GM23338 (cell line): ENCODE data around the gene KCNIP1. TPM values are rescaled to one million over a fixed set of nuclear protein-coding genes. Genes with fewer than 3 reads are reported as not detected.

Source experiments
- ATAC-seq: fragments of 200-7000 bp; cut with Tn5 transposase; 3 replicates; pipeline ENCODE4 v1.9.1; 2020
- DNase-seq: peaks from one replicate; pipeline ENCODE4 v3.0.0-alpha.2; 2015; ENCODE audit warnings: low spot score
- H2AFZ ChIP-seq: fragments of 200-600 bp; sonication (generic); 2 replicates; pipeline ENCODE4 v1.8.0; 2016; ENCODE audit warnings: antibody characterized with exemption, mild to moderate bottlenecking, moderate library complexity
- H3F3A ChIP-seq: fragments of 200-600 bp; sonication (generic); replicated peaks from 2 replicates; pipeline ENCODE4 v1.8.0; 2017; ENCODE audit warnings: antibody characterized with exemption, mixed run types, low read depth
- H3K27ac ChIP-seq: fragments of 200-600 bp; sonication (generic); 2 replicates; pipeline ENCODE4 v1.6.1; 2016; ENCODE audit warnings: low read depth
- H3K27me3 ChIP-seq: fragments of 200-600 bp; sonication (generic); 2 replicates; pipeline ENCODE4 v1.8.0; 2016; ENCODE audit warnings: mild to moderate bottlenecking, mixed run types, moderate library complexity; ENCODE audit not compliant: insufficient read depth
- H3K36me3 ChIP-seq: fragments of 200-600 bp; sonication (generic); 2 replicates; pipeline ENCODE4 v1.8.0; 2016; ENCODE audit warnings: mild to moderate bottlenecking; ENCODE audit not compliant: insufficient read depth
- H3K4me1 ChIP-seq: fragments of 200-600 bp; sonication (generic); 2 replicates; pipeline ENCODE4 v1.8.0; 2016; ENCODE audit warnings: mild to moderate bottlenecking, moderate library complexity; ENCODE audit not compliant: insufficient read depth
- H3K4me2 ChIP-seq: fragments of 200-600 bp; sonication (generic); 2 replicates; pipeline ENCODE4 v1.7.1; 2017; ENCODE audit warnings: mixed run types
- H3K4me3 ChIP-seq: fragments of 200-600 bp; sonication (generic); 2 replicates; pipeline ENCODE4 v1.6.1; 2016; ENCODE audit warnings: mixed run types
- H3K79me2 ChIP-seq: fragments of 200-600 bp; sonication (generic); replicated peaks from 2 replicates; pipeline ENCODE4 v1.8.0; 2017; ENCODE audit warnings: mild to moderate bottlenecking; ENCODE audit not compliant: insufficient read depth
- H3K9me2 ChIP-seq: fragments of 200-600 bp; sonication (generic); 2 replicates; pipeline ENCODE4 v1.8.0; 2017; ENCODE audit not compliant: insufficient read depth
- H4K20me1 ChIP-seq: fragments of 200-600 bp; sonication (generic); replicated peaks from 2 replicates; pipeline ENCODE4 v1.8.0; 2017; ENCODE audit warnings: mild to moderate bottlenecking; ENCODE audit not compliant: insufficient read depth
- H3K27ac Mint-ChIP-seq: 2 replicates; pipeline ENCODE4 v1.8.0; 2020; ENCODE audit warnings: inconsistent platforms, mild to moderate bottlenecking, moderate library complexity, mixed read lengths
- H3K27me3 Mint-ChIP-seq: 3 replicates; pipeline ENCODE4 v1.8.0; 2022; ENCODE audit warnings: low read depth, mild to moderate bottlenecking, moderate library complexity, mixed read lengths, inconsistent platforms; ENCODE audit not compliant: insufficient read depth, poor library complexity
- H3K36me3 Mint-ChIP-seq: 3 replicates; pipeline ENCODE4 v1.8.0; 2021; ENCODE audit warnings: low read depth, mild to moderate bottlenecking, inconsistent platforms, moderate library complexity, mixed read lengths
- H3K4me1 Mint-ChIP-seq: 3 replicates; pipeline ENCODE4 v1.8.0; 2020; ENCODE audit warnings: mild to moderate bottlenecking, inconsistent platforms, mixed read lengths
- H3K4me3 Mint-ChIP-seq: 3 replicates; pipeline ENCODE4 v1.8.0; 2021; ENCODE audit warnings: moderate library complexity, mild to moderate bottlenecking, inconsistent platforms, mixed read lengths
- H3K9me3 Mint-ChIP-seq: 3 replicates; pipeline ENCODE4 v1.8.0; 2020; ENCODE audit warnings: moderate library complexity, mild to moderate bottlenecking, inconsistent platforms, mixed read lengths
- CREB1 ChIP-seq: fragments of 250-450 bp; sonication (Bioruptor Pico); IDR thresholded peaks from 2 replicates; pipeline ENCODE4 v1.5.0; 2020; ENCODE audit warnings: low read depth, mild to moderate bottlenecking, moderate library complexity
- ETS1 ChIP-seq: IDR thresholded peaks from 2 replicates; pipeline ENCODE4 v1.6.1; 2016; ENCODE audit warnings: antibody characterized with exemption
- EZH2 ChIP-seq: fragments of 200-600 bp; sonication (generic); IDR thresholded peaks from one replicate; pipeline ENCODE4 v1.8.0; 2017; ENCODE audit warnings: antibody characterized with exemption, mild to moderate bottlenecking, low read depth; ENCODE audit not compliant: unreplicated experiment
- EZH2phosphoT487 ChIP-seq: fragments of 200-600 bp; sonication (generic); IDR thresholded peaks from one replicate; pipeline ENCODE4 v1.8.1; 2018; ENCODE audit warnings: antibody characterized with exemption; ENCODE audit not compliant: unreplicated experiment
- JUNB ChIP-seq: IDR thresholded peaks from one replicate; pipeline ENCODE4 v1.6.1; 2016; ENCODE audit warnings: antibody characterized with exemption; ENCODE audit not compliant: unreplicated experiment
- NANOG ChIP-seq: IDR thresholded peaks from 2 replicates; pipeline ENCODE4 v1.6.1; 2016; ENCODE audit warnings: antibody characterized with exemption, borderline replicate concordance
- POLR2AphosphoS5 ChIP-seq: IDR thresholded peaks from 2 replicates; pipeline ENCODE4 v1.6.1; 2016; ENCODE audit warnings: antibody characterized with exemption, low read depth
- ZNF114 ChIP-seq: fragments of 250-450 bp; sonication (Bioruptor Pico); IDR thresholded peaks from 2 replicates; pipeline ENCODE4 v1.5.0; 2020; ENCODE audit warnings: mild to moderate bottlenecking, moderate library complexity
- ZNF462 ChIP-seq: fragments of 250-450 bp; sonication (Bioruptor Pico); IDR thresholded peaks from 2 replicates; pipeline ENCODE4 v1.5.0; 2020; ENCODE audit warnings: mild to moderate bottlenecking, moderate library complexity
- polyA plus RNA-seq: library from polyadenylated mRNA; unstranded; fragments of >200 nt; fragmentation: Nextera tagmentation; extraction: Ambion mirVana; gene quantifications from 2 replicates; pipeline ENCODE4 v1.2.1, GENCODE V29; 2016
- total RNA-seq: library from RNA; depleted of rRNA; stranded (reverse); fragments of >200 nt; shearing (Covaris generic); gene quantifications from 2 replicates; pipeline ENCODE4 v1.2.3, GENCODE V29; 2014

The KCNIP1 gene
- total and polyA plus RNA-seq, 2 experiments from 2014 or later: 0.31 to 0.87 TPM

GRCh38 chr5:170525470-170526211 is 21.8 kb downstream of the KCNIP1 start:
- ATAC-seq: no peak
- peaks cover 12% of the 10 kb centered on the region for H3K4me1 Mint-ChIP-seq
- H3K79me2 ChIP-seq: no peaks in the 10 kb centered on the region
- H2AFZ ChIP-seq: no peak overlapping the region
- H3K4me2 ChIP-seq: no peak overlapping the region
- H3K36me3 Mint-ChIP-seq: no peaks in the 10 kb centered on the region
- no peak overlapping the region for H3K4me3 Mint-ChIP-seq
- no peak for DNase-seq
- no peak overlapping the region for H3K27ac ChIP-seq
- H3K36me3 ChIP-seq: no peaks in the 10 kb centered on the region
- no peak overlapping the region for H3K4me3 ChIP-seq
- no peaks in the 10 kb centered on the region for H3K9me3 Mint-ChIP-seq
- no peak overlapping the region for H3K27ac Mint-ChIP-seq
- 0 out of 2 replicates have a peak, but pooled peaks cover 4% of the 10 kb centered on the region for H3K4me1 ChIP-seq
- peaks cover 4% of the 10 kb centered on the region; the same call in 1 of the 2 replicates for H3K9me2 ChIP-seq
- no peaks in the 10 kb centered on the region for H3K27me3 ChIP-seq
- H3F3A ChIP-seq: no peaks in the 10 kb centered on the region
- H3K27me3 Mint-ChIP-seq: peaks cover 2% of the 10 kb centered on the region
- TF ChIP-seq ETS1 (no peak), CREB1 (CRISPR knock-in tag) (no peak), POLR2AphosphoS5 (no peak), EZH2 (no peak)
- no peaks in the 10 kb centered on the region; the same call in 1 of the 2 replicates for H4K20me1 ChIP-seq

- H3K9me2 ChIP-seq: peaks cover 4% of the 10 kb centered on the region; the same call in 1 of the 2 replicates
- H3K27me3 ChIP-seq: no peaks in the 10 kb centered on the region
- peaks cover 9% of the 10 kb centered on the region for H3K4me1 Mint-ChIP-seq
- no peak overlapping the region for H3K4me3 ChIP-seq
- H2AFZ ChIP-seq: no peak overlapping the region
- H3K79me2 ChIP-seq: no peaks in the 10 kb centered on the region
- no peaks in the 10 kb centered on the region for H3K36me3 Mint-ChIP-seq
- H3K4me2 ChIP-seq: no peak overlapping the region
- no peak overlapping the region for H3K4me3 Mint-ChIP-seq
- H4K20me1 ChIP-seq: no peaks in the 10 kb centered on the region; the same call in 1 of the 2 replicates
- DNase-seq: no peak
- no peaks in the 10 kb centered on the region for H3K4me1 ChIP-seq
- H3K9me3 Mint-ChIP-seq: no peaks in the 10 kb centered on the region
- no peaks in the 10 kb centered on the region for H3K36me3 ChIP-seq
- H3K27ac ChIP-seq: no peak overlapping the region
- H3K27me3 Mint-ChIP-seq: no peaks in the 10 kb centered on the region
- peak; percentile 55 for ATAC-seq
- H3F3A ChIP-seq: no peaks in the 10 kb centered on the region
- H3K27ac Mint-ChIP-seq: no peak overlapping the region
- TF ChIP-seq ZNF462 (CRISPR knock-in tag): no peak
- no peak for TF ChIP-seq NANOG
- TF ChIP-seq JUNB: no peak
- no peak for TF ChIP-seq ZNF114 (CRISPR knock-in tag)
- no peak for TF ChIP-seq EZH2phosphoT487
- TF ChIP-seq ETS1: no peak
- TF ChIP-seq EZH2: no peak
- no peak for TF ChIP-seq POLR2AphosphoS5
Measured at GRCh38 chr5:170527991-170528390, 24.2 kb downstream of the KCNIP1 start.
